Mesenteric fat pad (tissue), 1 donor: ENCODE results near the gene COL15A1. TPM values are rescaled to one million over a fixed set of nuclear protein-coding genes. Genes with fewer than 3 reads are reported as not detected.
"Not testable (repeated sequence)": the region's sequence is repeated elsewhere in the genome, so short reads cannot be mapped to it uniquely, and the experiment has no call there.

Source experiments
- DNase-seq: peaks from one replicate; pipeline ENCODE4 v3.0.0-alpha.2; 2020; ENCODE audit warnings: low spot score
- total RNA-seq: library from RNA; stranded (reverse); fragmentation: NEBNext Ultra II Directional; extraction: Animal tissue kit (Norgen Biotek cat#: 25700); gene quantifications from one replicate; pipeline ENCODE4 v1.2.1, GENCODE V29; 2021
- donor health status: DM: yes; HTN: yes; CAD: no.

COL15A1 gene
- total RNA-seq, 1 donor from 2014 or later, result 73.3 TPM

GRCh38 chr9:99075246-99075912 lies 131.7 kb downstream of the COL15A1 start:
- DNase-seq, result no peak

- no peak for DNase-seq
Measured at GRCh38 chr9:99076030-99076429, 132.3 kb downstream of the COL15A1 start.

DNA sequence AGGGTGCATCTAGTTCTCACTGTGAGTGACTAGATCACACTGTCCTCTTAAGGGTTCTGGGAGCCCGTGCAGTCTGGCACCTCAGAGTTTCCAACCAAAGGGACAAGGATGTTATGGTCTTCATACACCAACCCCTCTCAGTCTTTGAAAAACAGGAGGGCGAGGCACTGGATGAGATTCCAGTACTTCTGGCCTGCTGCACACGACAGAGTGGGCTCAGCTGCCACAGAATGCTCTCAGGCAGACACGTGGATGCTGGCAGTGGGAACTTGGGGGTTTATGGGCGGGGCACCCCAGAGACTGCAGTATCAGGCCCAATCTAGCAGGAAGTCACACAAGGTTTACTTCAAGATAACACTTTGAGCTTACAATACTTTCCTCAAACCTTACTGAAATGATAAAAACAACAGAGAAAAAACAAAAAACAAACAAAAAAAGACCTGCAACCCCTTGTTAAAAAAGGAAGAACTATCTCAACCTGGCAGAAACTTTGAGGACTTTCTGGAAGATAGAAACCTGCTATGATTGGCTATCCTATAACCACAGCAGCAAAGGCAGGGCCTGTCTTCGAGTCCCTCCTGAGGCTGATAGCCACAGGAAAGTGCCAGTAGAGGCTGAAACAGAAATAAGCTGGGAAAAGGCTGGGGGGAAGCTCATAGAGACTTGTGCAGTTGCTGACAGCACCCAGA lies 132.9 kb downstream of the COL15A1 start:
- DNase-seq, result no peak

DNA sequence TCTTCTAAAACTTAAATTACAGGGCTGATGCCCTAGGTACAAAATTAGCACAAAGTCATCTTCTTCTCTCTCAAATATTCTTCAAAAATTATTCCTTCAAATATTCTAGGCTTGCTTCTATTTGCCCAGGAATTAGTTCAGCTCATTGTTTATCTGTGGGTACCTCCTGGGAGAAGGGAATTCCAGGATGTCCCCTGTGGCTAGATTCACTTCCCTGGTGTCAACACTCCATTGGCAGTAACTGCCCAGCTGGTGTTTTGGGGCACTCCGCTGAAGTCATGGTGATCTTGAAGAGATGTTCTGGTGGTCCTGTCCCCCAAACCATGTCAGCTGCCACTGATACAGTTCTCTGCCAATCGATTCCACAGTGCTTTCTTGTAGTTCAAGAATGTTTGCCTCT lies 135.0 kb downstream of the COL15A1 start:
- no peak for DNase-seq

GRCh38 chr9:99079542-99079941 lies 135.8 kb downstream of the COL15A1 start:
- no peak for DNase-seq

GRCh38 chr9:99083051-99083450 lies 139.3 kb downstream of the COL15A1 start:
- no peak for DNase-seq

- DNase-seq, result no peak
Measured at GRCh38 chr9:99085949-99086948, 142.5 kb downstream of the COL15A1 start.

- no peak for DNase-seq
Measured at GRCh38 chr9:99087462-99087861, 143.8 kb downstream of the COL15A1 start.

- no peak for DNase-seq
Measured at GRCh38 chr9:99090336-99091130, 146.8 kb downstream of the COL15A1 start.

DNA sequence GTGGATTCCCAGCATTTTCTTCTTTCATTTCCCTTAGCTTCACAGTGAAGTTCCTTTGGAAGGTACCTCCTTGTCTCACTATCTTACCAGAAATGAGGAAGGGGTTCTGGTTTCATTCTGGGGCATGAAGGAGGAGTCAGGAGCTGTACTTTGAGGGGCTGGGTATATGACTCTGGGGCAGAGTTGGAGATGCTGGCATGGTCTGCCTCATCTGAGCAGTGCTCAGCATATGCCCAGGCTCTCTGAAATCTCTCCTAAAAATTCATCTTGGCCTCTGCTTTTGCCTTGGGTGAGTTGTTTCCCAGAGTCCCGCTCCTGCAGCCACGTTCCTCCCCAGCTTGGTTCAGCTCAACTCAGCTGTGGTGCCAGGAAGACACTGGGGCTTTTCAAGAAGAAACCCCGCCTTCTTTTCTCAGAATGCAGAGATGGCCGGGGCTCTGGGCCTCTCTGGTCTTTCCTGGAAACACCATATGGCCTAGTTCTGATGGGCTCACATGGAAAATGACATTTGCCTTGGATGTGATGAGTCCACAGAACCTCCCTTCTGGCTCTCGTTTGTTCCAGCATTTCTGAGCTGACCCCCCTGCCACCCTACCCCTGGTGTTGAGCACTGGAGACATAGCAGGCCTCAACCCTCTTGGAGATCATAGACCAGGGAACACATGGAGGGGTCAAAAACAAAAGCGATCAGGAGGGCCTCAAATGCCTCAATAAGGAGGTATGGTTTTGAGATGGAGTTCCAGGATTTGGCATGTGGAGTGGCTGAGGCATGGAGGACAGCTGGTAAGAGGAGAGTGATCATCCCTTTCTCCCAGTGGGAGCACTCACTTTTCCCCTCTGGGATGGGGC lies 149.2 kb downstream of the COL15A1 start:
- DNase-seq, result no peak

- DNase-seq, result no peak
Measured at GRCh38 chr9:99093492-99093791, 149.7 kb downstream of the COL15A1 start.

DNA sequence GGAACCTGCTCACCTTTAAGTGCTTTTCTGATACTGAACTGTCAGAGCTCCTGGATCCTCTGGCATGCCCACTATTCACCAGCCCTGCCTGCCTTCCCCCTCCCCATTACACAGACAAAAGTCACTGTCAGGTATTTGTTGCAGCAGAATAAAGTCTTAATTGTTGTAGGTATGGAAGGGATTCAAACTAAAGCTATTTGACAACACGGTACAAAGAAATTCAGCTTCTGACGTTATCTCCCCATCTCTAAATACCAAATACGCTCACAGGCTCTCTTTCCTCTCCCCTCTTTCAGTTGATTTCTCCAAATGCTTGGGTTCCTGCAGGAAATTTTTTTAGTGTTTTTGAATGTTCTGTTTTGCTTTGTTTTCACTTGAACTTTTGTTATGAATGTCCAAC lies 151.9 kb downstream of the COL15A1 start:
- DNase-seq, result no peak

- no peak for DNase-seq
Measured at GRCh38 chr9:99096409-99096808, 152.7 kb downstream of the COL15A1 start.

DNA sequence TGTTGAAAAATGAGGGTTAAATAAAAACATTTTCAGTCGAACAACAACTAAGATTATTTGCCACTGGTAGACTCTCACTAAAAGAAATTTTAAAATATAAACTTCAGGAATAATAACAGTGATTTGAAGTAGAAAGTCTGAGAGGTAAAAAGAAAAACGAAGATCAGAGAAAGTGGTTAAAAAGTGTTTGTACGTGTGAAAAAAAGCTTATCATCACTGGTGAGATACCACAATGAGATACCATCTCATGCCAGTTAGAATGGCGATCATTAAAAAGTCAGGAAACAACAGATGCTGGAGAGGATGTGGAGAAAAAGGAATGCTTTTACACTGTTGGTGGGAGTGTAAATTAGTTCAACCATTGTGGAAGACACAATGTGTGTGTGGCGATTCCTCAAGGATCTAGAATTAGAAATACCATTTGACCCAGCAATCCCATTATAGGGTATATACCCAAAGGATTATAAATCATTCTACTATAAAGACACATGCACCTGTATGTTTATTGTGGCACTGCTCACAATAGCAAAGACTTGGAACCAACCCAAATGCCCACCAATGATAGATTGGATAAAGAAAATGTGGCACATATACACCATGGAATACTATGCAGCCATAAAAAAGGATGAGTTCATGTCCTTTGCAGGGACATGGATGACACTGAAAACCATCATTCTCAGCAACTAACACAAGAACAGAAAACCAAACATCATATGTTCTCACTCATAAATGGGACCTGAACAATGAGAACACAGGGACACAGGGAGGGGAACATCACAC lies 156.3 kb downstream of the COL15A1 start:
- DNase-seq, result not testable (repeated sequence)

DNA sequence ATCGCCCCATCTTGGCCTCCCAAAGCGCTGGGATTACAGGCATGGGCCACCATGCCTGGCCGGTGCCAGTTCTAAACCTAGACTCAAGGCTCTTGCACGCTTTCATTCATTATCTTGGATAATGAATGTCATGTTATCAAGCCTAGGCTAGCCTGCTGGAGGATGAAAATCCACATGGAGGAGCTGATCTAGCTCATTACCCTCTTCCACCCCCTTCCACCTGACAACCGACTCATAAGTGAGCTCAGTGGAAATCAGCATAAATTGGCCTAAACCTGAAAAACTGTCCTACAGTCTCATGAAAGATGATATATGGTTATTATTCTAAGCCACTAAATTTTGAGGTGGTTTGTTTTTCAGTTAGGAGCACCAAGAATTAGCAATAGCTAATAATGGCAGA lies 157.6 kb downstream of the COL15A1 start:
- no peak for DNase-seq

DNA sequence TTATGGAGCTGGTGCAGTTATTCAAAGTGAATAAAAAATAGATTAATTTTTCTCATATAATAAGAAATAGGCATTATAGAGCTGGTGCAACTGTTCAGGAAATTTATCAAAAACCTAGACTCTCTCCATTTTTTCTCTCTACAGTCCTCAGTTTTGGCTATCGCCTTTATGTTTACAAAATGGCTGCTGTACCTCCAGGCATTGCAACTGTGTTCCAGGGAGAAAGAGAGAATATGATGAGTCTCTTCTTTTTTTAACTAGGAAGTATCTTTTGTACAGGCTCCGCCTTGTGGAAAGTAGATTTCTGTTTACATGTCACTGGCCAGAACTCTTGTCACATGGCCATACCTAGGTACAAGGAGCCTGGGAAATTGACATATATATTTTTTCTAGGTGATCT lies 158.1 kb downstream of the COL15A1 start:
- no peak for DNase-seq

DNA sequence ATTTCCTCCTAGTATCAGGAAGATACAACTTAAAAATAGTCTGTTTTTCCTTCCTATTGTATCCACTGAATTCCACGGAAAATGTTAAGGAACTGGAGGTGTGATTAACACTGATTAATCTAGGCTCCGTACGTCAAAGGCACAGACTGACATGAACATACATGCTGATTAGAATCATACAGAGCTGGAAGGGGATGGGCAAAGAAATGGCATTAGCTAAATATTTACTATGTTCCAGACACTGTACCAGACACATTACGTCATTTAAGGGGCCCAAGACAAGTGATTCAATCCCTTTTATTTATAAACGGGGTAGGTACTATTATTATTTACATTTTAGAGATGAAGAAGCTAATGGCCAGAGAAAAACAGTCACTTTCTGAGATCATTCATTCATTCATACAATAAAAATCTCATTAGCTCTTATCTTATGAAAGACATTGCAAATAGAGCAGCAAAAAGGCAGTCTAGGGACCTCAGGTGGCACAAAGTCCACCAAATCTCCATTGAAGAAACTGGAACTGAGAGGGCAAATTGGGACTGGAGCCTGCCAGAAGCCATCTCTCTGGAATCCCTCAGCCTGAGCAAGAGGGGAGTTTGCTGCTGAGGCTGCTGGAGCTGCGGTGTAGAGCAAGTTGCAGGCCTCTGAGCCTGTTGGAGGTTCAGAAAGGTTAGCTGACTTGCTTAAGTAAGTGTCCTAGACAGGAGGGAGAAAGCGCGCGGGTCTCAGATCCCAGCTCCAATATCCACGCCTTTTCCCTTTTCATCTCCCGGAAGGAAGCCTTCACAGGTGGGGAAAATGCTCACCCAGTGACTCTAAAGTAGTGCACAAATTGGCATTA lies 159.6 kb downstream of the COL15A1 start:
- DNase-seq, result no peak

DNA sequence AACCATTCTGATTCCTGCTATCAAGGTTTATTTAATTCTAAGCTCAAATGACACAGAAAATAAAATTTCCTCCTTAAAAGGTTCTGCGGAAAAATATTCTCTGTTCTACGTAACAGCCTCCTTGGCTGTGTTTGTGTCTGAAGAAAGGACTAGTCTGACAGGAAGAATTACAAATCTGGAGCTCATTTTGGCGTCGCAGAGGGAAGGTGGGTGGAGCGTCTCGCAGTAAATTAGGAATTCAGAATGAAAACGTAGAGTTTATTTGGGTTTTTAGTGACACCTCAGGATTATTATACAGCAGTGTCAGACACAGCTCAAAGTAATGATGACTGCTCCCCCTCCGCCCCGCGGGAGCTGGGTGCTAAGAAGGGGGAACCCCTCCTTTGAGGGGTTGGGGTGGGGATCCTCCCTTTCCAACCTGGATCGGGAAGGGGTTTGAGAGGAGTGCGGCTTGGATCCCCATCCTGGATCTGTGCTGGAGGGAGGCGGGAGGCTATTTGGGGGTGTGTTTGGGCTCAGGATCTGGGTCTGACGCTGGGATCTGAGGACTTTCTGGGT lies 160.3 kb downstream of the COL15A1 start:
- DNase-seq, result no peak
